ENCODE results near the gene CEACAM21. TPM values are rescaled to one million over a fixed set of nuclear protein-coding genes. Genes with fewer than 3 reads are reported as not detected.
"Not testable (repeated sequence)": the region's sequence is repeated elsewhere in the genome, so short reads cannot be mapped to it uniquely, and the experiment has no call there.

Gene CEACAM21
- total RNA-seq, 1 donor from 2014 or later, result 1.2 TPM

GRCh38 chr19:41582577-41583182 lies 6.7 kb downstream of the CEACAM21 start:
- not testable (repeated sequence) for DNase-seq (ENCODE audit: low spot score in 2 of 2); FAIRE-seq

- no peak for DNase-seq (ENCODE audit: low spot score in 2 of 2)
- no peak for FAIRE-seq
These were observed 8.4 kb downstream of the CEACAM21 start for GRCh38 chr19:41584260-41584810.

GRCh38 chr19:41584931-41585330 lies 9.0 kb downstream of the CEACAM21 start:
- FAIRE-seq (no peak), DNase-seq (ENCODE audit: low spot score in 2 of 2) (no peak)

- no peak for DNase-seq (ENCODE audit: low spot score in 2 of 2)
These were observed 10.1 kb downstream of the CEACAM21 start for GRCh38 chr19:41586064-41586463.

GRCh38 chr19:41587101-41587837 lies 11.3 kb downstream of the CEACAM21 start:
- FAIRE-seq, result no peak
- no peak for DNase-seq (ENCODE audit: low spot score in 2 of 2)

More at GRCh38 chr19:41586064-41586463, 10.1 kb downstream of the CEACAM21 start:
- no peak for FAIRE-seq

GRCh38 chr19:41587838-41588210 lies 11.9 kb downstream of the CEACAM21 start:
- DNase-seq (ENCODE audit: low spot score in 2 of 2) (no peak), FAIRE-seq (no peak)

- FAIRE-seq (no peak), DNase-seq (ENCODE audit: low spot score in 2 of 2) (no peak)
These were observed 12.7 kb downstream of the CEACAM21 start for GRCh38 chr19:41588497-41589209.

GRCh38 chr19:41589371-41589770 lies 13.4 kb downstream of the CEACAM21 start:
- no peak for DNase-seq (ENCODE audit: low spot score in 2 of 2)
- FAIRE-seq, result no peak

- FAIRE-seq, result no peak
- DNase-seq (ENCODE audit: low spot score in 2 of 2), result no peak
These were observed 15.0 kb downstream of the CEACAM21 start for GRCh38 chr19:41590936-41591335.

- DNase-seq (ENCODE audit: low spot score in 2 of 2), result no peak
- FAIRE-seq, result no peak
These were observed 16.1 kb downstream of the CEACAM21 start for GRCh38 chr19:41591951-41592562.

GRCh38 chr19:41595258-41595889 lies 19.4 kb downstream of the CEACAM21 start:
- FAIRE-seq (no peak), DNase-seq (ENCODE audit: low spot score in 2 of 2) (peak in 1 of 2 donors; percentile 47)

GRCh38 chr19:41595890-41596280 lies 19.9 kb downstream of the CEACAM21 start:
- DNase-seq (ENCODE audit: low spot score in 2 of 2), result no peak

GRCh38 chr19:41597600-41598041 lies 21.7 kb downstream of the CEACAM21 start:
- no peak for FAIRE-seq
- DNase-seq (ENCODE audit: low spot score in 2 of 2), result peak; percentile 57 to 70

More at GRCh38 chr19:41595890-41596280, 19.9 kb downstream of the CEACAM21 start:
- FAIRE-seq, result no peak

GRCh38 chr19:41599175-41599966 lies 23.4 kb downstream of the CEACAM21 start:
- DNase-seq (ENCODE audit: low spot score in 2 of 2) (no peak), FAIRE-seq (no peak)

- no peak for FAIRE-seq
- DNase-seq (ENCODE audit: low spot score in 2 of 2), result no peak
These were observed 25.8 kb downstream of the CEACAM21 start for GRCh38 chr19:41601771-41602170.

- FAIRE-seq, result no peak
- no peak for DNase-seq (ENCODE audit: low spot score in 2 of 2)
These were observed 28.9 kb downstream of the CEACAM21 start for GRCh38 chr19:41604831-41605230.

- no peak for FAIRE-seq
- DNase-seq (ENCODE audit: low spot score in 2 of 2), result no peak
These were observed 30.4 kb downstream of the CEACAM21 start for GRCh38 chr19:41606215-41606837.

GRCh38 chr19:41607668-41608067 lies 31.7 kb downstream of the CEACAM21 start:
- no peak for FAIRE-seq

GRCh38 chr19:41610789-41611188 lies 34.8 kb downstream of the CEACAM21 start:
- DNase-seq (ENCODE audit: low spot score in 2 of 2), result no peak
- FAIRE-seq, result no peak

More at GRCh38 chr19:41607668-41608067, 31.7 kb downstream of the CEACAM21 start:
- DNase-seq (ENCODE audit: low spot score in 2 of 2), result no peak
